ENCODE results near the gene MYH11.

The MYH11 gene

DNA sequence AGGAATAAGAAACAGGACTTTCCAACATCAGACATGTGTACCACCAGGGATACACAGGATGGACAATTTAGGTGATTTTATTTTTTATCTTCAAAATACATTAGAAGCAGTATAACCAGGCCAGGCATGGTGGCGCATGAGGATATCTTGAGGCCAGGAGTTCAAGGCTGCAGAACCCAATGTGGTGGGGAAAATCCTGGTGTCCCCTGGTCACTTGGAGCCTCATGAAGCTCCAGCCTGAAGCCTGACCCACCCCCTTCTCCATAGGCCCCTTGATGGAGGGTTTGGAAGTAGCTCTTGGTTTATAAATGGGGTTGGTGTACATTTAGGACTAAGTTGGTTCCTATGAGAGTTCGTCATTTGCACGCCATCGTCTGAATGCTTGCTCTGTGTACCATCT lies 88.6 kb downstream of the MYH11 start:
- no peak overlapping the region for H3K27ac ChIP-seq
- POLR2A ChIA-PET (ENCODE audit: low non-redundant PET) = no interaction called here
- CTCF ChIA-PET = interaction anchor here (0.6 kb wide), 2 partner anchors 11 to 1976 kb away, joined by 3 to 4 read pairs; no protein-coding TSS in a partner anchor
- DNase-seq (ENCODE audit: low spot score) = no peak
- no peak for TF ChIP-seq CTCF (conservative IDR thresholded peaks at IDR 0.05; ENCODE audit: low read depth)

GRCh38 chr16:15766918-15767317 lies 89.9 kb downstream of the MYH11 start:
- DNase-seq (ENCODE audit: low spot score) = no peak
- ChIA-PET CTCF (interaction anchor here (0.6 to 0.7 kb wide), 3 partner anchors 97 to 342 kb away, joined by 3 to 5 read pairs (median 3); no protein-coding TSS in a partner anchor), POLR2A (ENCODE audit: low non-redundant PET) (no interaction called here)
- no peak overlapping the region for H3K27ac ChIP-seq
- no peak for TF ChIP-seq CTCF (conservative IDR thresholded peaks at IDR 0.05; ENCODE audit: low read depth)

DNA sequence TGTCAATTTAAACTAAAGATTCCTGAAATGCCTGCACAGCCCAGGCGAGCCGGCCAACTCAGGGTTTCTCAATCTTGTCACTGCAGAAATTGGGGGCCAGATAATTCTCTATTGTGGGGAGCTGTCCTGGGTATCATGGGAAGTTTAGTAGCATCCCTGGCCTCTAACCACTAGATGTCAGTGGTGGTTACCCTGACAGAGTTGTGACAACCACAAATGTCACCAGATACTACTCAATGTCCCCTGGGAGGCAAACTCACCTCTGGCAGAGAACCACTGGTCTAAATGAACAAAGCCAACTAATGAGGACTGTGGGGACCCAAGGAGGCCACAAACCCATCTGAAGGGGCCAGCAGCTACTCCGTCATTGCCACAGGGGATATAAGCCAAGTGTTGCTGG lies 90.9 kb downstream of the MYH11 start:
- DNase-seq (ENCODE audit: low spot score) = peak; percentile 44
- ChIA-PET CTCF (interaction anchor here (0.5 to 1.7 kb wide), 12 partner anchors 27 to 378 kb away, joined by 3 to 16 read pairs (median 3); no protein-coding TSS in a partner anchor), POLR2A (ENCODE audit: low non-redundant PET) (no interaction called here)

DNA sequence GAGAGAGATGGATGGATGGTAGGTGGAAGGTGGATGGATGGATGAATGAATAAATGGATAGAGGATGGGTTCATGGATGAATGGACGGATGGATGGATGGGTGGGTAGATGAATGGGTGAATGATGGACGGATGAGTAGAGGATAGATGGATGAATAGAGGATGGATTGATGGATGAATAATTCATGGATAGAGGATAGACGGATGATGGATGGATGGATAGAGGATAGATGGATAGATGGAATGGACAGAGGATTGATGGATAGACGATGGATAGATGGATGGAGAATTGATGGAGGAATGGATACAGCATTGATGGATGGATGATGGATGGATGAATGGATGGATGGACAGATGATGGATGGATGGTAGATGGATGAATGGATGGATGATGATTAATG lies 91.7 kb downstream of the MYH11 start:
- no peak for TF ChIP-seq CTCF (conservative IDR thresholded peaks at IDR 0.05; ENCODE audit: low read depth)
- no peak overlapping the region for H3K27ac ChIP-seq
- DNase-seq (ENCODE audit: low spot score) = no peak
- POLR2A ChIA-PET (ENCODE audit: low non-redundant PET) = no interaction called here
- CTCF ChIA-PET = interaction anchor here (0.5 to 1.7 kb wide), 8 partner anchors 28 to 289 kb away, joined by 3 to 16 read pairs (median 3); no protein-coding TSS in a partner anchor

More for the DNA sequence above, 90.9 kb downstream of the MYH11 start:
- peak; percentile 62 for TF ChIP-seq CTCF (conservative IDR thresholded peaks at IDR 0.05; ENCODE audit: low read depth)
- H3K27ac ChIP-seq = no peak overlapping the region

DNA sequence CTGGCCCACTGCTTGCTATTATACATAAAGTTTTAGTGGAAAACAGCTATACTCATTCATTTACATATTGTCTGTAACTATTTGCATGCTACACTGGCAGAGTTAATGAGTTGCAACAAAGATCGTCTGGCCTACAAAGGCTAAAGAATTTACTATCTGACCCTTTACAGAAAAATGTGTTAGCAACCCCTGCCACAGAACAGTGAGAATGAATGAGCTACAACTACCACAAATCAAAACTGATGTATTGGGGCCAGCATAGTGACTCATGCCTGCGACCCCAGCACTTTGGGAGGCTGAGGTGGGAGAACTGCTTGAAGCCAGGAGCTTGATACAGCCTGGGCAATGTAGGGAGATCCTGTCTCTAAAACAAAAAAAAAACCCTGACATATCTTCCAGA lies 92.7 kb downstream of the MYH11 start:
- POLR2A ChIA-PET (ENCODE audit: low non-redundant PET) = no interaction called here
- no peak for DNase-seq (ENCODE audit: low spot score)
- no peak overlapping the region for H3K27ac ChIP-seq
- CTCF ChIA-PET = no interaction called here
- TF ChIP-seq CTCF (conservative IDR thresholded peaks at IDR 0.05; ENCODE audit: low read depth) = no peak

DNA sequence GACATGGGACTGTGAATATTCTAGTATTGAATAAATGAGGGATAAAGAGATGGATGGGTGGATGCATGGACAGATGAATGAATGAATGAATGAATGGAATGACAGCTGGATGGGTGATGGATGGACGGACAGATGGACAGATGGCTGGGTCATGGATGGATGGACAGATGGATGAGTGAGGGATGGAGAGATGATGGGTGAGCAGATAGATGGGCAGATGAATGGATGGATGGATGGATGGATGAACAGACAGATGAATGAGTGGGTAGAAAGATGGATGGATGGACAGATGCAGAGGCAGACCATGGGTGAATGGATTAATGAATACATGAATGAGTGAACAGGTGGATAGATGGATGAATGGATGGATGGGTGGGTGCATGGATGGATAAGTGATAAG lies 96.7 kb downstream of the MYH11 start:
- CTCF ChIA-PET = no interaction called here
- no peak overlapping the region for H3K27ac ChIP-seq
- no peak for TF ChIP-seq CTCF (conservative IDR thresholded peaks at IDR 0.05; ENCODE audit: low read depth)
- POLR2A ChIA-PET (ENCODE audit: low non-redundant PET) = no interaction called here
- DNase-seq (ENCODE audit: low spot score) = no peak

Measured in RWPE1 (cell line).